ENCODE measurements around the gene CSTF2T. TPM values are rescaled to one million over a fixed set of nuclear protein-coding genes. Genes with fewer than 3 reads are reported as not detected.
A peak's percentile ranks its signal among the peaks of the same experiment; 100 is the strongest.

CSTF2T gene
- total and polyA plus RNA-seq, 2 of the 13 experiments (the other 11 are each of a cell fraction or from before 2014, with no cell fraction given): 1.4 to 7.2 TPM

GRCh38 chr10:51733057-51733456 is 33.7 kb upstream of the CSTF2T start:
- CTCF ChIA-PET (ENCODE audit: low intra/inter-chr PET ratio, low total read pairs): no interaction called here
- Histone ChIP-seq H3K9me3 (ENCODE audit: low read length) (no peaks in the 10 kb centered on the region), H3K27me3 (ENCODE audit: control insufficient read depth in 1 of 2, insufficient read depth in 2 of 2, low read length in 2 of 2) (no peaks in the 10 kb centered on the region; a peak in 1 of 5 replicates), H3K4me3 (replicated peaks in 1 of 3; ENCODE audit: insufficient read depth in 1 of 3, low read depth in 2 of 3, low read length in 3 of 3) (no peak overlapping the region), H4K20me1 (ENCODE audit: insufficient read depth, low read length) (no peaks in the 10 kb centered on the region), H3K4me1 (ENCODE audit: insufficient read depth, low read length) (peaks cover 12% of the 10 kb centered on the region), H2AFZ (ENCODE audit: low read length) (no peak overlapping the region), H3K27ac (ENCODE audit: extremely low read length, insufficient read depth, low read length) (no peak overlapping the region), H3K9ac (ENCODE audit: insufficient read depth, low read depth, low read length) (no peak overlapping the region), H3K4me2 (ENCODE audit: low read depth, low read length) (no peak overlapping the region), H3K36me3 (replicated peaks in 1 of 2; ENCODE audit: control insufficient read depth in 1 of 2, insufficient read depth in 2 of 2, low read length in 2 of 2) (no peaks in the 10 kb centered on the region), H3K79me2 (ENCODE audit: insufficient read depth, low read length) (no peaks in the 10 kb centered on the region)
- ATAC-seq: no peak
- in situ Hi-C loops (cut with HindIII; ENCODE audit: extremely low pct_ligation_motif_present, low pct_unique_long_range_greater_than_20kb) (no loop called here), intact Hi-C loops (cut with micrococcal nuclease; ENCODE audit: unreplicated experiment) (no loop called here)
- peak; percentile 30; the same call in 1 of the 2 replicates for TF ChIP-seq MAFF (IDR thresholded peaks at IDR 0.05; ENCODE audit: low read depth, low read length)
- TF ChIP-seq MAFK (conservative IDR thresholded peaks at IDR 0.05 in 1 of 2, IDR thresholded peaks at IDR 0.05 in 1 of 2; ENCODE audit: low read length in 2 of 2): peak; percentile 22 to 59; a peak in 2 of 4 replicates
- no peak for TF ChIP-seq HDAC2 (CRISPR knock-in tag; IDR thresholded peaks at IDR 0.05)
- POLR2A ChIA-PET: no interaction called here
- 0% methylated on average over 1 of the region's 1 CpG for WGBS (ENCODE audit: low lambda C conversion rate)
- DNase-seq (ENCODE audit: low spot score): no peak
- no peak for FAIRE-seq
- no TSS peak for BruUV-seq (replicated peaks)

- FAIRE-seq: no peak
- peak; percentile 70 for ATAC-seq
- no peak overlapping the region for H2AFZ ChIP-seq (ENCODE audit: low read length)
- POLR2A ChIA-PET: no interaction called here
- no peaks in the 10 kb centered on the region for H3K27me3 ChIP-seq (ENCODE audit: control insufficient read depth in 1 of 2, insufficient read depth in 2 of 2, low read length in 2 of 2)
- WGBS (ENCODE audit: low lambda C conversion rate): under 1% methylated on average over 7 of the region's 7 CpGs
- no peak overlapping the region for H3K27ac ChIP-seq (ENCODE audit: extremely low read length, insufficient read depth, low read length)
- DNase-seq (ENCODE audit: low spot score): peak; percentile 48
- no peaks in the 10 kb centered on the region for H3K36me3 ChIP-seq (replicated peaks in 1 of 2; ENCODE audit: control insufficient read depth in 1 of 2, insufficient read depth in 2 of 2, low read length in 2 of 2)
- no peaks in the 10 kb centered on the region for H3K9me3 ChIP-seq (ENCODE audit: low read length)
- in situ Hi-C loops (cut with HindIII; ENCODE audit: extremely low pct_ligation_motif_present, low pct_unique_long_range_greater_than_20kb) (no loop called here), intact Hi-C loops (cut with micrococcal nuclease; ENCODE audit: unreplicated experiment) (no loop called here)
- H3K4me3 ChIP-seq (replicated peaks in 1 of 3; ENCODE audit: insufficient read depth in 1 of 3, low read depth in 2 of 3, low read length in 3 of 3): no peak overlapping the region
- CTCF ChIA-PET (ENCODE audit: low intra/inter-chr PET ratio, low total read pairs): no interaction called here
- H3K9ac ChIP-seq (ENCODE audit: insufficient read depth, low read depth, low read length): no peak overlapping the region
- H4K20me1 ChIP-seq (ENCODE audit: insufficient read depth, low read length): no peaks in the 10 kb centered on the region
- peaks cover 12% of the 10 kb centered on the region for H3K4me1 ChIP-seq (ENCODE audit: insufficient read depth, low read length)
- BruUV-seq (replicated peaks): no TSS peak
- H3K4me2 ChIP-seq (ENCODE audit: low read depth, low read length): no peak overlapping the region
- H3K79me2 ChIP-seq (ENCODE audit: insufficient read depth, low read length): no peaks in the 10 kb centered on the region
- TF ChIP-seq ZNF652 (CRISPR knock-in tag; IDR thresholded peaks at IDR 0.05; ENCODE audit: borderline replicate concordance, low read depth) (peak; percentile 35; the same call in 1 of the 2 replicates), SOX13 (IDR thresholded peaks at IDR 0.05) (no peak), SOX13 (CRISPR knock-in tag; conservative IDR thresholded peaks at IDR 0.05 in 1 of 2, IDR thresholded peaks at IDR 0.05 in 1 of 2) (peak in 1 of 2 experiments; percentile 63; a peak in 2 of 4 replicates), PAF1 (CRISPR knock-in tag; IDR thresholded peaks at IDR 0.05) (no peak), ARHGAP35 (CRISPR knock-in tag; IDR thresholded peaks at IDR 0.05; ENCODE audit: borderline replicate concordance) (no peak), ZNF503 (CRISPR knock-in tag; IDR thresholded peaks at IDR 0.05) (no peak), SNAPC5 (CRISPR knock-in tag; IDR thresholded peaks at IDR 0.05; ENCODE audit: borderline replicate concordance) (no peak), SOX5 (CRISPR knock-in tag; IDR thresholded peaks at IDR 0.05; ENCODE audit: borderline replicate concordance) (peak; percentile 75), PCBP1 (IDR thresholded peaks at IDR 0.05; ENCODE audit: borderline replicate concordance, low read depth, low read length) (no peak), ZNF17 (CRISPR knock-in tag; IDR thresholded peaks at IDR 0.05) (no peak), ZNF766 (CRISPR knock-in tag; IDR thresholded peaks at IDR 0.05; ENCODE audit: borderline replicate concordance) (no peak), ZNF276 (CRISPR knock-in tag; IDR thresholded peaks at IDR 0.05; ENCODE audit: low read depth) (no peak)
Measured at GRCh38 chr10:51729822-51730555, 30.6 kb upstream of the CSTF2T start.
